EH (cell line): ENCODE measurements around the gene ADH7.
A peak's percentile ranks its signal among the peaks of the same experiment; 100 is the strongest.
"Not testable (repeated sequence)": the region's sequence is repeated elsewhere in the genome, so short reads cannot be mapped to it uniquely, and the experiment has no call there.

Experiments used
- DNase-seq: peaks from one replicate; pipeline ENCODE4 v3.0.0-alpha.2; 2015; ENCODE audit warnings: low read depth

ADH7 gene

DNA sequence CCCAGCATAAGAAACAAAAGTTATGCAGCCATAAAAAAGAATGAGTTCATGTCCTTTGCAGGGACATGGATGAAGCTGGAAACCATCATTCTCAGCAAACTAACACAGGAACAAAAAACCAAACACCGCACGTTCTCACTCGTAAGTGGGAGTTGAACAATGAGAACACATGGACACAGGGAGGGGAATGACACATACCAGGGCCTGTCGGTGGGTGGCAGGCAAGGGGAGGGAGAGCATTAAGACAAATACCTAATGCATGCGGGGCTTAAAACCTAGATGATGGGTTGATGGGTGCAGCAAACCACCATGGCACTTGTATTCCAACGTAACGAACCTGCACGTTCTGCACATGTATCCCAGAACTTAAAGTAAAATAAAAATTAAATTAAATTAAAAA, 19.4 kb downstream of the ADH7 start:
- peak; percentile 22 for DNase-seq

DNA sequence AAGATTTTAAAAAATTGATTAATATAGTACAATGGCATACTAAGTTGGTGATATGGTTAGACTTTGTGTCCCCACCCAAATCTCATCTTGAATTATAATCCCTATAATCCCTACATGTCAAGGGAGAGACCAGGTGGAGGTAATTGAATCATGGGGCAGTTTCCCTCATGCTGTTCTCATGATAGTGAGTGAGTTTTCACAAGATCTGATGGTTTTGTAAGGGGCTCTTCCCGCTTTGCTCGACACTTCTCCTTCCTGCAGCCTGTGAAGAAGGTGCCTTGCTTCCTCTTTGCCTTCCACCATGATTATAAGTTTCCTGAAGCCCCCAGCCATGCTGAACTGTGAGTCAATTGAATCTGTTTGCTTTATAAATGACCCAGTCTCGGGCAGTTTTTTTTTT, 20.2 kb downstream of the ADH7 start:
- not testable (repeated sequence) for DNase-seq

DNA sequence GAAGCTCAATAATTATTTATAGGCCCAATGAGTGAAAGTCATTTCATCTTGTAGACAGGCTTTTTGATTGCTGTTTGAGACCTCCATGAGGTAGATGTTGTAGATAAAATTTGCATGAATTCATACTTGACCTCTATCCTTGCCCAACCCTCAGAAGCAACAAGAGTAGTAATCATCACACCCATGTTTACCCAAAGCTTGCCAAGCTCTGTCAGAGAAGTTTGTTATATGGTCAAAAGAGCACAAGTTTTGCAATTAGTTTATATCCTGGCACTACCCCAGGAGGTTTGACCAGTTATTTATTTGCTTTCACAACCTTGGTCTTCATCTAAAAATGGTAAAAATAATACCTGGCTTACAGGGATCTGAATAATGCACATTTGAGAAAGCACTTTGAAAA, 20.7 kb downstream of the ADH7 start:
- DNase-seq, result no peak

DNA sequence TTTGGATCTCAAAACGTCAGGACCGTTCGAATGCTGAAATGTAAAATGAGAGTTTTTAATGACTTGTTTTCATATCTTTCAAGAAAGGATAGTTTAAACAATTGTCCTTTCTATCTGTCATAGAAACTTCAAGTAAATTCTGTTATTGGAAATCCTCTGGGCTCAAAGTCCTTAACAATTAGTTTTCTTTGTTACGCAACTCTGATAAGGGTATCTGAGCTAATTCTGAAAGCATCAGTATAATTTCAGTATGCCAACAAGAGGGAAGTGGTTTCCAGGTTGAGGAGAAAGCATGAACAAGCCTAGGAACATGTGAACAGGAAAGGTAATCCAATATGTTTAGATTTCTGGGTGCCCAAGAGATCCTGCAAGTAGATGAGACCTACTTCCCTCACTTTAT, 22.0 kb downstream of the ADH7 start:
- no peak for DNase-seq

DNA sequence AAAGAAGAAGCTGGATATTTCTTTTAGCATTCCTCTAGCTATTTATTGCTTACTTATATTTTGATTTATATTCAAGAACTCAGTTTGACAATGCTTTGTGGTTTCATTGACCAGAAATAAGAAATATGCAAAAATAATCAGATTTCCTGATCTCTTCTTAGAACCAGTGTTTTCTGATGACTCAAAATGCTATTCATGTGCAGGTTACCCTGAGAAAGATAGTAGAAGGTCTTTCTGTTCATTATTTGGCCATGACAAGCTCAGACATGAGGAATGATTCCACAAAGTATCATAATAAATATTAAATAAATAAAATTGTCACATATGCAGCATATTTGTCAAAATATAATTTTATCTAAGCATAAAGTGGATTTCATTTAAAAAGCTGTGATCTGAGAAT, 24.1 kb downstream of the ADH7 start:
- DNase-seq, result no peak

DNA sequence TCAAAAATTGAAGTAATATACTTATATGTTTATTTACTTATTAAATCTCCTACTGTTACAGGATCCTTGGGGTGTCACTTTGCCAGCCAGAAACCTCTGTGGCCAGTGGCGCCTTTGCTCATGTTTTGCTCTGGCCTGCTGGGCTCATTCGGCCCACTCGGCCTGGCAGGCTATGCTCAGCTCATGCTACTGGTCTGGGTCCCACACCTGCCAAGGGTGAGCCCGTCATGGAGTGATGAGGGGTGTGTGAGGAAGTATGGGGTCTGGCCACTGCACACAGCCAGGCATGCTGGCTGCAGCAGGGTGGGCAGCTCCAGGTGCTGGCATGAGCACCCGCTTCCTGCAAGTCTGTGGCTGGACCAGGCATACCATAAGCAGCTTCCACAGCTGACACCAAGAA, 25.1 kb downstream of the ADH7 start:
- DNase-seq, result no peak

DNA sequence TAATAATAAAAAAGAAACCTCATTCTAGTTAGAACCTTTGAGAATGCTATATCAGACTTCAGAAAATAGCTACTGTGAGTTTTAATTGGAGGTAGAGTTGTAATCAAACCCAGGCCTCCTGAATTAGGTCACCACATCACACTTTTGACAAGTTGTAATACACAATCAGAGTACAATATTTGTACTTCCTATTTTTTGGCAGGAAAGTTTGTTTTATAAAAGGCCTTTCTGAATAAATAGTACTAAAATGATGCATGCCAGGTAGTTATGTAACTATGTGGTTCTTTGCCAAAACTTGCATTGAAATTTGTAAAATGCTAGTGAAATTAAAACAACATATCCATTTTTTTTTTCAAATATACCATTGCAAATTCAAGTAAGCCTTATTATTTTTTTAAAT, 26.8 kb downstream of the ADH7 start:
- no peak for DNase-seq

DNA sequence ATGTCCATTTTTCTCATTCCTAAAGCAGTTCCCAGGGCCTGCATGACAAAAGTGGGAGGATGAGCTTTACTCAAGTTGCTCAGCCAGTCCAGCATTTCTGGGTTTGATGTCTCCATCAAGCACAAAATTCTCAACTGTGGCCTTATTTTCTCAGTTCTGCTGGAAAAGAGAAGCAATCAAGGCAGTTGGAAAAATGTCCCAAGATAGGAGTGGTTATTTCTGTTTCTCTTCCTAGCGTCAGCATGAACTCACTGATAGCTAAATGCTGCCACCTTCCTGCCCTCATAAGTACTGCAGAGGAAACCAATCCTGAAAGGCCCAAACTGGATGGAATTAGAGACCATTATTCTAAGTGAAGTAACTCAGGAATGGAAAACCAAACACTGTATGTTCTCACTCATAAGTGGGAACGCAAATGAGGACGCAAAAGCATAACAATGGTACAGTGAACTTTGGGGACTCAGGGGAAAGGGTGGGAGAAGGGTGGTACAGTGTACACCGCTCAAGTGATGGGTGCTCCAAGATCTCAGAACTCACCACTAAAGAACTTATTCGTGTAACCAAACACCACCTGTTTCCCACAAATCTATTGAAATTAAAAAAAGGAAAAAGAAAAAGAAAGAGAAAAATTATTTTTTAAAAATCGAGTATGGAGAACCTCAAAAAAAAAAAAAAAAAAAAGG, 29.6 kb downstream of the ADH7 start:
- DNase-seq, result peak; percentile 81

DNA sequence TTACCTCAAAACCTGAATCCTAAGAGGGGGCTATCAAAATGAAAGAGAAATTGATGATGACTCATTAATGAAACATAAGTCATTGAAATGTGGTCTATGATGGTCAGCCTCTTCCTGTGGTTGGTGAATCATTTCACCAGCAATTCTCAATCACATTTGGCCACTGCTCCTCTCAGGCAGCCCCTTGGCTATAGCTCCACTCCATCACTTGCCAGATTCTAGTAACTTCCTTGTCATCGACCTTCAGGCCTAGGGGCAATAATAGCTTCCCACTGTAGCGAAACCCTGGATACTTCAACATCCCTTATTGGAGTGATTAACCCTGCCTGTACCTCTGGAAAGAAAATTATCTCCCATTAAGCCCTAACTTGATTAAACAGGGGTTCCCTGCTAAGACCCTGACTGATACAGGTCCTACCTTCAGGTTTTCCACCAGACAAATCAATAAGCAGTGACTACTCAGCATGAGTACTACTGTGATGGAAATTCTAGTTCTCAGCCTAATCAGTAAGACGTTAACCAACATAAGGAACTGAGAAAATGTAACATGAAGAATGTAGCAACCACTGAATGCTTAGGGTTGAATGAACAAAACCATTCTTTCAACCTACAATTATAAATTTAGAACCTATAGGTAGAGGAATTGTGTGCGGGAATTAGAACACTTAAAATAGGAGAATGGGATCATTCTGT, 30.4 kb downstream of the ADH7 start:
- DNase-seq, result peak; percentile 95

DNA sequence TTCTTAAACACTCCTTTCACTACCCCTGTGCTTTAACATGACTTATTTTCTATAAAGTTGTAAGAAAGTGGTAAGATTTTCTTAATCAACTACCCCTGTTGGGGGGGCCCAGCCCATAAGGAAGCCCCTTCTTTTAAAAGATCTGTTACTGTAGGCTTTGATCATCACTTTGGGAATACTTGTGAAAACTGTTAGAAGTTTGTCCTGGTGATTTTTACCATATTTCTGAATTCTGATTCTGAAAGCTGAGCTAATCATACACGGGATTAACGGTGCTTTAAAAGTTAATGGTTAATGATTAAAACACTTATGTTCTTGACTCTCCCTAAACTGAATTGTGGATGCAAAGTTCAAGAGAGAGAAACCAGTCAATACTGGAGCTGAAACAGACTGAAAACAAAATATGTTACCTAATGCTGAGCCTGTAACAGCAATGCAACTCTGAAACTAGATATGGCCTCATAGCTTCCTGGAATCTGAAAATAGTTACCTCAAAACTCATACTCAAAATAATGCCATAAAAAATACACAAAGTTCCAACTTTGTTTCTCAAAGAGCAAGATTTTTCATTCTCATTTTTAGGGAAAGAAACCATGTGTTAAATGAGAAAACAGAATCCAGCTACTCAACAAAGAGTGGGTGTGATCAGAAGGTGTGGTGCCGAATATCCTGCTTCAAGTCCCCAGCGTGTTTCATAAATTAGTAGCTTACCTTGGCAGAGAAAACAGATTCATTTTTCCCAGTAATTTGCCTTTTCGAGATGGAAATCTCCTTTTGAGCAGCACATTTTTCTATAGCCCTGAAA, 31.6 kb downstream of the ADH7 start:
- DNase-seq, result peak; percentile 46

DNA sequence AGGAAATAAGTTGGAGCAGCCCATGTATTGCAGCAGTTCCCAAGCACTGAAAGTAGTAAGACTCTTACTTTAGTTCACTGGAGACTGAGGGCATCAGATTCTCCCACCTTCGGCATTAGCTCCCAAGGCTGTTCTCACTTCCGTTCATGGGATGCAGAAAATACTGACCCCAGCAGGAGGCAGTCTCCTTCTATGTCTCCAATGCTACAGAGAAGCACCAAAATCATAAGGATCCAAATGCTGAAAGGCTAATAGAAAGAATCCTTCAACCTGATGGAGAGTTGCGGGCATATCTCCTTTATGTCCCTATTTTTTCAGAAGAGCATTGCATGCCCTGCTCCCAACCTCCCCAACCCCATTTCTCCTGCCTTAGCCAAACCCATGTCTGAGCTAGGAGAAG, 32.4 kb downstream of the ADH7 start:
- DNase-seq, result no peak

DNA sequence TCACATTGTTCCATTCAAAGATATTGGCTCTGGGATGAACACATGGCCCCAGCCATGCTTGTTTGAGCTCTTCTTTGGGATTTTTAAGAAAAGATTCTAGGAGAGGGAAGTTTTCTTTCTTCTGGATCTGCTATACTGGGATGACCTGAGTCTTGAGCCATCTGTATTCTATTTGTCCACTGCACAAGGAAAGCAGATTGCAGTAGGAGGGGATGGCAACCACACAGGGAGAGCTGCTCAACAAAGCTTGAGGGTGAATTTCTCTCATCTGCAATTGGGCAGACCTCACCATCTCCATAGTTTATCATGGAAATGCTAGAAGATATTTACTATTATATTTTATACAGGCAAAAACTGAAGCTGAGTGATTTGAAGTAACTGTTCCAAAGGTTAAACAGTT, 34.3 kb downstream of the ADH7 start:
- DNase-seq, result no peak

DNA sequence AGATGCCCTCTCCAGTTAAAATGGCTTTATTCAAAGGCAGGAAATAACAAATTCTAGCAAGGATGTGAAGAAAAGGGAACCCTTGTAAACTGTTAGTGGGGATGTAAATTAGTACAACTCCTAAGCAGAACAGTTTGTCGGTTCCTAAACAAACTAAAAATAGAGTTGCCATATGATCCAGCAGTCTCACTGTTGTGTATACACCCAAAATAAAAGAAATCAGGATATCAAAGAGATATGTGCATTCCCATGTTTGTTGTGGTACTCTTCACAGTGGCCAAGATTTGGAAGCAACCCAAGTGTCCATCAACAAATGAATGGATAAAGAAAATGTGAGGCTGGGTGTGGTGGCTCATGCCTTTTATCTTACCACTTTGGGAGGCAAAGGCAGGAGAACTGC, 36.1 kb downstream of the ADH7 start:
- DNase-seq, result no peak

DNA sequence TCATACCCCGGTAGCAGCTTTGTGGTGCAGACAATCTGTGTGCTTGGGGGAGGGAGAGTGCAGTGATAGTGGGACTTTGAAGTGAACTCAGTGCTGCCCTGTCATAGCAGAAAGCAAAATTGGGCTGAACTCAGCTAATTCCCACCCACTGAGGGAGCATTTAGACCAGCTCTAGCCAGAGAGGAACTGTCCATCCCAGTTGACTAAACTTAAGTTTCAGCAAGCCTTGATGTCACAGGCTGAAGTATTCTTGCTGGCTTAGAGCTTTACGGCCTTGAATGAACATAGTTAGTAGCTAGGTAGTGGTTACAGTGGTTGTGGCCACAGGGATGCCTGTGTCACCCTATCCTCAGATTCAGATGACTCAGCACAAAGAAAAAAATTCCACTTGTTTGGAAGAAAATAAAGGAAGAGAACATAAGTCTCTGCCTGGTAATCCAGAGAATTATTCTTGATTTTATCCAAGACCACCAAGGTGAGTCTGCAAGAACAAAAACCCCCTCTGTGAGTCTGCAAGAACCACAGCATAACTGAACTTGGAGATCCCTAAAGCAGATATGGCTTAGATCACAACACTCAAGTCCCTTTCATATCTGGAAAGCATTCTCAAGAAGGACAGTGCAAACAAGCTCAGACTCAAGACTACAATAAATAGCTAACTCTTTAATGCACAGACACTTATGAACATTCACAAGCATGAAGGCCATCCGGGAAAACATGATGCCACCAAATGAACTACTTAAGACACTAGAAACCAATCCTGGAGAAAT, 39.4 kb downstream of the ADH7 start:
- DNase-seq, result peak; percentile 83

DNA sequence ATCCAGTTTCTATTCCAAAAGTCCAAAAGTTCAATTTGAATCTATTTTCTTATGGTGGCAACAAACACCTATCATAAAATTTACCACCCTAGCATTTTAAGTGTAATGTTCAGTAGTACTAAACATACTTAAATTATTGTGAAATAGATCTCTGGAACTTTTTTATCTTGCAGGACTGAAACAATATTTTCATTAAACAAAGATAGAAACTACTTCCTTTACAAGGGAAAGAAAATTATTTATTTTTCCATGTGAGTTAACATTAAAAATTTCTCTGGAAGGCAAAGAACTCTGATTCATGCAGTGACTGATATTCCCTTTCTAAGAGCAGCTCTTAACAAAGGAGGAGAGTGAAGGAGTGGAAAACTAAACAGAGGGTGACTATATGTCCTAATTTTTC, 40.2 kb downstream of the ADH7 start:
- peak; percentile 76 for DNase-seq

DNA sequence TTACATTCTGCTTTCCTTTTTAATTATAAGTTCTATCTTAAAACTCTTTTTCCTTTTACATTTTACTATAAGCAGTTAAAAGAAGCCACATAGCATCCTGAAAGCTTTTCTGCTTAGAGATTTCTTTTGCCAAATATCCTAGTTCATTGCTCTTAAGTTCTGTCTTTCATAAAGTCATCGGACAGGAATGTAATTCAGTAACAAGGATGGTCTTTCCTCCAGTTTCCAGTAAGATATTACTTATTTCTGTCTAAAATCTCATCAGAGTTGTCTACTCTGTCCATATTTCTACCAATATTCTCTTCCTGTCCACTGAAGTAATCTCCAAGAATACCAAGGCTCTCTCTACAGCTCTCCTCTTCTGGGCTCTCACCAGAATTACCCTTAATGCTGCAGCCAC, 45.1 kb downstream of the ADH7 start:
- peak; percentile 74 for DNase-seq

DNA sequence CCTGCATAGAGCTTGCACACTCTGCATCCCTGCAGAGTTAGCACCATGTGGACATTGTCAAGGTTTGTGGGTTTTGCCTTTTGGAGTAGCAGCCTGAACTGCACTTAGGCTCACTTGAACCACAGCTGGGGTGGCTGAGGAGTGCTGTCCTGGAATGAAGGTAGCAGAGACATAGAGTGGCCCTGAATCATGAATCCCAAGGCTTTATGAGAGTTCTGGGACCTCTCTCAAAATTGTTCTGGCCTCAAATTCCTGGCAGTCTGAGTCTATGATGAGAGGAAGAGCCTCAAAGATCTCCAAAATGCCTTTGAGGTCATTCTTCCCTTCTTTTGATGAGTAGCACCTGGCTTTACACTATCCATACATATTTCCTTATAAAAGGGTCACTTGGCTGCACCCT, 45.5 kb downstream of the ADH7 start:
- DNase-seq, result peak; percentile 79

DNA sequence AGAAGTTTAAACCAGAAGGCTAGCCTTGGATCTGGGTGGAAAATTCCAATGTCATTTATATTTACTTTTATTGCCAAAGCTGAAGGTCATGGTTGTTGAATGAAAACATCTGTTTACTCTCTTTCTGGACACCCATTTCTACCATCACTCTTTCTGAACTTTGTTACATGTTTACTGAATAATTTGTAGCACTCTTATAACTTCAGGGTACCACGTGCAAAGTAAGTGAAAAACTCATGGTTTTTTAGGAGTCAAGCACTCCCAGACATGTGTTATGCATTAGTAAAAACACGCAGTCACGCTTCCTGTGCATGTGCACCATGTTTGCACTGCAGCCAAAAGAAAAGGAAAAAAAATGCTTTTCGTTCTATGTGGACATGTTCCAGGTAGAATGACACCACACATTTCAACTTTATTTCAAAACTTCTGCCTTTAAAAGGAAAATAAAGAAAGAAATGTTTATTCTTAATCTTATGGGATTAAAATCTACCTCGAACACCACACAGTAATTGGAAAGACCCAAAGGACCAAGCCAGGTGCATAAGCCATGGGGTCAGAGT, 51.2 kb downstream of the ADH7 start:
- peak; percentile 95 for DNase-seq

DNA sequence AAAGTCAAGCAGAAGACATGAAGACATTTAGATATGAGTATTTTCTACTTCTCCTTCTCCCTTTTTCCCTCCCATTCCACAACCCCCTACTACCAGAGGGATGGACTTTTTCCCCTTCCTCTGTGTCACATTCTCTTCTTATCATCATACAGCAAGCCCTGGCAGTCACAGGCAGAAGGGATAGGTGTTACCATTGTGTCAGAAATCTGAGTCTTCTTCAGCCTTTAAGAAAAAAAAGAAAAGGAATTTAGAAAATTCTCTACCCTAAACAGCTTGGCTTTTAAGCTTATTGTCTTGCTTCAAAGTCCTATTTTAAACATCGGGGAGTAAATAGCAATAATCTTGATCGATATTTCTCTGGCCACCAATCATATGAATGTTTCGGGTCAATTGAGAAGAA, 51.7 kb downstream of the ADH7 start:
- DNase-seq, result peak; percentile 52

DNA sequence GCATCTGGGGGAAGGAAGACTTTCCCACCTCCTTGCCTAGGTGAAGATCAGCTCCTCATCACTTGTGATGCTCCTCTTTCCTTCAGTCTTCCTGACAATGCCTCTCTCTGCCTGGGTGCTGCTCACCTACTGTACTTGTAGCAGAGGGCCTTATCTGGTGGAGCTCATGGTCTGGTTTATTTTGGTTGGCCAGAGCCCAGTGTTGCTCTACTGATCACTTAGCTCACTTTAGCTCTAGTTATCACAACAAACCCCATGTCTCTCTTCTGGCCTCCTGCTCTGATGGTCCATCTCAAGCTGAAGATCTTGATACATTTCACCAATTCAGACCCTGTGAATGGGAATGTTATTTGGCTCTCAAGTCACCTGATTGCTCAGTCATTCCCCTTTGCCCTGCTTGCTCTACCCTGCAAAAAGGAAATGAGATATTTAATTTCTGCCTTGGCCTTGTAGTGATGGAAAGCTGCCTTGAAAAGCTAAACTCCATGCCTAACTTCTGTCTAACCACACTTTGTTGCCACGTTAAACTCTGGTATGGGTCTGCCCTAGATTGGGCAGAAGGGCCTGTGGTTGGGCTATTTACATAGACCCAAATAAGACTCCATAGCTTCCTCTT, 52.3 kb downstream of the ADH7 start:
- peak; percentile 56 for DNase-seq

DNA sequence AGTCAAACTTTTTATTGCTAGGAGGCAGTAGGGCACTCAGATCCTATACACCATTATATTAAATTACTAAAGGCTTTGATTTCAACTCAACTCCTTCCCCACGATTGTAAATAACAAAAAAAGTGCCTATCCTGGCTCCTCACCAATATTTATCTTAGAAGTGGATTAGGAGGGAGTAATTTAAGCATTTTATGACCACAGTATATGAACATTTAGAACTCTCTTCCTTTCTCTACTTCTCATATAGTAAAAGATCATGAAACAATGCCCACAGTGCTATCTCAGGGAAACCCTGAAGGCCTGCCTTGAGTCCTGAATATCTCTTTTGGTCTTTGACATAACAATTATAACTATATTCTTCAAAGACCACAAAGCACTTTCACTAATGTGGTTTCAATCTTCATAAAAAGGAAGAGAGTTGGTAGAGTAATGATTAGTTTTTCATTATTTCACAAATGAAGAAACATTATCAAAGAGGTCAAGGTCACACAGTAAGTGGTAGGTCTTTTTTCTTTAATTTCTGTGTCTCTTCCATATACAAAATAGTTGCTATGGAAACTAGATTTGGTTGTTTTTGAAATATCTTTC, 53.5 kb downstream of the ADH7 start:
- DNase-seq, result no peak
